HG03520 (cell line): ENCODE results near the gene PLEK.
"Not testable (repeated sequence)": the region's sequence is repeated elsewhere in the genome, so short reads cannot be mapped to it uniquely, and the experiment has no call there.

Experiments used
- ATAC-seq: cut with Tn5 transposase; IDR thresholded peaks from one replicate; pipeline ENCODE4 v1.9.1; 2021; ENCODE audit warnings: mild to moderate bottlenecking, moderate library complexity; ENCODE audit not compliant: unreplicated experiment

The PLEK gene

GRCh38 chr2:68384485-68385107 lies 19.5 kb downstream of the PLEK start:
- no peak for ATAC-seq

- ATAC-seq = peak; percentile 47
Measured at GRCh38 chr2:68385220-68385906, 20.3 kb downstream of the PLEK start.

GRCh38 chr2:68385907-68386287 lies 20.8 kb downstream of the PLEK start:
- no peak for ATAC-seq

GRCh38 chr2:68386365-68386764 lies 21.3 kb downstream of the PLEK start:
- no peak for ATAC-seq

GRCh38 chr2:68387408-68388350 lies 22.6 kb downstream of the PLEK start:
- ATAC-seq = peak; percentile 35

- ATAC-seq = no peak
Measured at GRCh38 chr2:68388358-68388757, 23.3 kb downstream of the PLEK start.

GRCh38 chr2:68388772-68389171 lies 23.7 kb downstream of the PLEK start:
- no peak for ATAC-seq

- no peak for ATAC-seq
Measured at GRCh38 chr2:68390114-68390513, 25.0 kb downstream of the PLEK start.

GRCh38 chr2:68390586-68390985 lies 25.5 kb downstream of the PLEK start:
- ATAC-seq = no peak

GRCh38 chr2:68391099-68391498 lies 26.0 kb downstream of the PLEK start:
- ATAC-seq = no peak

GRCh38 chr2:68391869-68392268 lies 26.8 kb downstream of the PLEK start:
- no peak for ATAC-seq

GRCh38 chr2:68396093-68396492 lies 31.0 kb downstream of the PLEK start:
- no peak for ATAC-seq

GRCh38 chr2:68397704-68398263 lies 32.7 kb downstream of the PLEK start:
- not testable (repeated sequence) for ATAC-seq

- peak; percentile 63 for ATAC-seq
Measured at GRCh38 chr2:68403199-68403644, 38.1 kb downstream of the PLEK start.

GRCh38 chr2:68404164-68404563 lies 39.1 kb downstream of the PLEK start:
- ATAC-seq = peak; percentile 68

GRCh38 chr2:68404893-68405799 lies 40.1 kb downstream of the PLEK start:
- ATAC-seq = no peak

GRCh38 chr2:68411397-68412126 lies 46.5 kb downstream of the PLEK start:
- ATAC-seq = peak; percentile 88

- peak; percentile 30 for ATAC-seq
Measured at GRCh38 chr2:68412127-68412819, 47.2 kb downstream of the PLEK start.

- ATAC-seq = no peak
Measured at GRCh38 chr2:68413466-68413865, 48.4 kb downstream of the PLEK start.
